ENCODE measurements around the gene SH3PXD2B. TPM values are rescaled to one million over a fixed set of nuclear protein-coding genes. Genes with fewer than 3 reads are reported as not detected.
"Not testable (repeated sequence)": the region's sequence is repeated elsewhere in the genome, so short reads cannot be mapped to it uniquely, and the experiment has no call there.

SH3PXD2B gene
- total RNA-seq, 1 donor from 2014 or later, result 46.2 TPM

GRCh38 chr5:172353271-172353812 lies 101.0 kb downstream of the SH3PXD2B start:
- no peaks in the 10 kb centered on the region for H3K9me3 ChIP-seq
- intact Hi-C loops (cut with DNase I), result no loop called here
- no peaks in the 10 kb centered on the region for H3K27me3 ChIP-seq
- peaks cover 48% of the 10 kb centered on the region for H3K36me3 ChIP-seq
- H3K4me3 ChIP-seq, result no peak overlapping the region
- H3K27ac ChIP-seq, result no peak overlapping the region
- H3K4me1 ChIP-seq, result no peaks in the 10 kb centered on the region
- no peak for TF ChIP-seq CTCF (IDR thresholded peaks at IDR 0.05)
- DNase-seq (no peak), ATAC-seq (no peak)

- H3K27me3 ChIP-seq; ATAC-seq; H3K9me3 ChIP-seq; H3K27ac ChIP-seq; H3K4me1 ChIP-seq; DNase-seq; intact Hi-C loops (cut with DNase I); H3K4me3 ChIP-seq: not testable (repeated sequence)
- H3K36me3 ChIP-seq, result peaks cover 51% of the 10 kb centered on the region
These were observed 101.8 kb downstream of the SH3PXD2B start for GRCh38 chr5:172352526-172352925.

GRCh38 chr5:172351240-172351778 lies 103.0 kb downstream of the SH3PXD2B start:
- intact Hi-C loops (cut with DNase I), result no loop called here
- TF ChIP-seq CTCF (IDR thresholded peaks at IDR 0.05), result no peak
- H3K4me3 ChIP-seq, result no peak overlapping the region
- no peaks in the 10 kb centered on the region for H3K9me3 ChIP-seq
- DNase-seq (no peak), ATAC-seq (no peak)
- no peaks in the 10 kb centered on the region for H3K4me1 ChIP-seq
- H3K36me3 ChIP-seq, result peaks cover 56% of the 10 kb centered on the region
- no peak overlapping the region for H3K27ac ChIP-seq
- no peaks in the 10 kb centered on the region for H3K27me3 ChIP-seq

GRCh38 chr5:172350212-172351181 lies 103.8 kb downstream of the SH3PXD2B start:
- intact Hi-C loops (cut with DNase I), result no loop called here
- H3K9me3 ChIP-seq, result no peaks in the 10 kb centered on the region
- H3K27ac ChIP-seq, result no peak overlapping the region
- no peak overlapping the region for H3K4me3 ChIP-seq
- no peaks in the 10 kb centered on the region for H3K4me1 ChIP-seq
- ATAC-seq, result no peak
- TF ChIP-seq CTCF (IDR thresholded peaks at IDR 0.05), result no peak
- DNase-seq, result no peak
- H3K27me3 ChIP-seq, result no peaks in the 10 kb centered on the region
- H3K36me3 ChIP-seq, result peaks cover 59% of the 10 kb centered on the region

GRCh38 chr5:172348733-172349132 lies 105.6 kb downstream of the SH3PXD2B start:
- H3K27me3 ChIP-seq; intact Hi-C loops (cut with DNase I); H3K4me1 ChIP-seq; ATAC-seq; H3K4me3 ChIP-seq; H3K27ac ChIP-seq; H3K9me3 ChIP-seq; DNase-seq: not testable (repeated sequence)
- H3K36me3 ChIP-seq, result peaks cover 60% of the 10 kb centered on the region

GRCh38 chr5:172348084-172348483 lies 106.2 kb downstream of the SH3PXD2B start:
- intact Hi-C loops (cut with DNase I), result no loop called here
- no peak for TF ChIP-seq CTCF (IDR thresholded peaks at IDR 0.05)
- no peaks in the 10 kb centered on the region for H3K4me1 ChIP-seq
- ATAC-seq (no peak), DNase-seq (no peak)
- H3K4me3 ChIP-seq, result no peak overlapping the region
- H3K36me3 ChIP-seq, result peaks cover 54% of the 10 kb centered on the region
- no peaks in the 10 kb centered on the region for H3K27me3 ChIP-seq
- H3K27ac ChIP-seq, result no peak overlapping the region
- no peaks in the 10 kb centered on the region for H3K9me3 ChIP-seq
